CD4-positive, alpha-beta T cell (primary cell): ENCODE measurements around the gene NFILZ. TPM values are rescaled to one million over a fixed set of nuclear protein-coding genes. Genes with fewer than 3 reads are reported as not detected.

Experiments
- ATAC-seq: fragments of 200-7000 bp; cut with Tn5 transposase; one replicate; pipeline ENCODE4 v1.10.0; 2022; ENCODE audit warnings: mild to moderate bottlenecking; ENCODE audit not compliant: poor library complexity
- CTCF ChIA-PET: fragments of 350-600 bp; sonication (Branson Sonifier 250); formaldehyde crosslinking; loops from one replicate; lab custom pipeline; 2021; ENCODE audit warnings: antibody characterized with exemption, inconsistent platforms; lab: Charles Lee
- POLR2A ChIA-PET: fragments of 350-600 bp; sonication (Branson Sonifier 250); formaldehyde crosslinking; loops from one replicate; lab custom pipeline; 2021; ENCODE audit warnings: antibody characterized with exemption, inconsistent platforms; lab: Charles Lee
- DNase-seq, 14 experiments: peaks; one replicate each; pipeline ENCODE4 v3.0.0-alpha.2; 2013 to 2020; ENCODE audit warnings: mixed read lengths in 2 of 14
- H3K27ac ChIP-seq, 2 donors: one replicate each; pipeline versions ENCODE4 v1.5.1 to v1.7.0; 2013; ENCODE audit warnings: low read length in 2 of 2, low read depth in 1 of 2, mild to moderate bottlenecking in 1 of 2
- H3K27me3 ChIP-seq, 2 experiments: 1 replicate in 1 of 2; 2 replicates in 1 of 2; pipeline versions ENCODE4 v1.6.1 to v1.7.0; 2013; ENCODE audit warnings: low read length in 2 of 2, control low read depth in 1 of 2, mild to moderate bottlenecking in 1 of 2, moderate library complexity in 1 of 2; ENCODE audit not compliant: insufficient read depth in 2 of 2, control insufficient read depth in 1 of 2
- H3K36me3 ChIP-seq: one replicate; pipeline ENCODE4 v1.6.1; 2013; ENCODE audit warnings: low read length, control low read depth; ENCODE audit not compliant: insufficient read depth
- H3K4me1 ChIP-seq: one replicate; pipeline ENCODE4 v1.6.1; 2013; ENCODE audit warnings: low read length, control low read depth; ENCODE audit not compliant: insufficient read depth
- H3K4me3 ChIP-seq: one replicate; pipeline ENCODE4 v1.5.1; 2013; ENCODE audit warnings: mild to moderate bottlenecking, low read length, moderate library complexity
- H3K9me3 ChIP-seq, 2 experiments: 1 replicate in 1 of 2; 2 replicates in 1 of 2; pipeline versions ENCODE4 v1.6.1 to v1.7.0; 2013; ENCODE audit warnings: low read length in 2 of 2, mild to moderate bottlenecking in 2 of 2, control low read depth in 1 of 2, moderate library complexity in 1 of 2; ENCODE audit not compliant: control insufficient read depth in 1 of 2, insufficient read depth in 1 of 2
- H3K27ac Mint-ChIP-seq: one replicate; pipeline ENCODE4 v1.8.0; 2020; ENCODE audit warnings: mixed read lengths
- H3K27me3 Mint-ChIP-seq: one replicate; pipeline ENCODE4 v1.8.0; 2021; ENCODE audit warnings: mixed read lengths
- H3K36me3 Mint-ChIP-seq: one replicate; pipeline ENCODE4 v1.8.0; 2021; ENCODE audit warnings: low read depth, mixed read lengths
- H3K4me1 Mint-ChIP-seq: one replicate; pipeline ENCODE4 v1.8.0; 2021; ENCODE audit warnings: low read depth, mixed read lengths
- H3K4me3 Mint-ChIP-seq: one replicate; pipeline ENCODE4 v1.8.0; 2020; ENCODE audit warnings: mild to moderate bottlenecking, mixed read lengths
- H3K9me3 Mint-ChIP-seq: one replicate; pipeline ENCODE4 v1.8.0; 2020; ENCODE audit warnings: mixed read lengths
- CTCF ChIP-seq: fragments of 200-600 bp; IDR thresholded peaks from one replicate; pipeline ENCODE4 v1.8.0; 2022; ENCODE audit warnings: antibody characterized with exemption, mild to moderate bottlenecking
- intact Hi-C, 2 experiments: fragments of 100-400 bp; cut with DNase I in 1 of 2; cut with micrococcal nuclease in 1 of 2; formaldehyde crosslinking; loops; one replicate each; pipeline versions ENCODE4 v1.15.1 to v1.9.0; 2023 to 2025; cut with DNase I, micrococcal nuclease
- total RNA-seq, 174 experiments: library from RNA in 2 of 174; stranded (reverse) in 2 of 174; gene quantifications; one replicate each; pipeline ENCODE4 v1.2.3 and lab custom pipeline; 2021 to 2026

Gene NFILZ
- total RNA-seq, 2 experiments from 2014 or later: not detected

- H3K27ac ChIP-seq: no peak overlapping the region
- TF ChIP-seq CTCF: no peak
- H3K9me3 Mint-ChIP-seq: peaks cover 2% of the 10 kb centered on the region
- H3K4me3 ChIP-seq: peak overlapping the region; percentile 58
- H3K4me3 Mint-ChIP-seq: peak overlapping the region; percentile 83
- ATAC-seq (peak; percentile 87), DNase-seq (peak; percentile 91 to 99 (median 95))
- no peaks in the 10 kb centered on the region for H3K27me3 ChIP-seq
- H3K4me1 ChIP-seq: peaks cover 20% of the 10 kb centered on the region
- CTCF ChIA-PET: interaction anchor here (1.0 to 2.9 kb wide), 3 partner anchors 12 to 105 kb away, joined by 3 to 20 read pairs (median 7); partner anchors contain the start of gene MYO1F
- peaks cover 44% of the 10 kb centered on the region for H3K36me3 Mint-ChIP-seq
- H3K4me1 Mint-ChIP-seq: peaks cover 20% of the 10 kb centered on the region
- peak overlapping the region; percentile 63 for H3K27ac Mint-ChIP-seq
- H3K9me3 ChIP-seq: peaks cover 7 to 9% of the 10 kb centered on the region in 2 experiments
- POLR2A ChIA-PET: interaction anchor here (1.0 to 1.9 kb wide), 3 partner anchors 19 to 105 kb away, joined by 4 to 8 read pairs (median 5); partner anchors contain the start of gene ZNF414
- intact Hi-C loops: loop anchor here in 1 of 2 experiments (2.0 to 5.0 kb wide), 2 partner anchors 20 to 670 kb away; partner anchors contain the start of gene SNAPC2
- no peaks in the 10 kb centered on the region for H3K36me3 ChIP-seq
- H3K27me3 Mint-ChIP-seq: no peaks in the 10 kb centered on the region
Measured at GRCh38 chr19:8592231-8593009, 38.0 kb upstream of the NFILZ start.

- ChIA-PET POLR2A (interaction anchor here (1.6 to 1.9 kb wide), 2 partner anchors 18 to 80 kb away, joined by 5 to 8 read pairs; partner anchors contain the start of gene ZNF414), CTCF (interaction anchor here (2.2 to 2.9 kb wide), 2 partner anchors 13 to 16 kb away, joined by 7 to 20 read pairs; partner anchors contain the start of gene MYO1F)
- Mint-ChIP-seq H3K4me3 (peak overlapping the region; percentile 52), H3K27me3 (no peaks in the 10 kb centered on the region), H3K9me3 (peaks cover 2% of the 10 kb centered on the region), H3K36me3 (peaks cover 48% of the 10 kb centered on the region), H3K27ac (no peak overlapping the region), H3K4me1 (peaks cover 20% of the 10 kb centered on the region)
- DNase-seq: no peak
- Histone ChIP-seq H3K4me1 (peaks cover 20% of the 10 kb centered on the region), H3K36me3 (peaks cover 3% of the 10 kb centered on the region), H3K27me3 (no peaks in the 10 kb centered on the region), H3K27ac (no peak overlapping the region), H3K9me3 (peaks cover 7 to 9% of the 10 kb centered on the region in 2 experiments), H3K4me3 (no peak overlapping the region)
- no peak for TF ChIP-seq CTCF
- ATAC-seq: no peak
- intact Hi-C loops: loop anchor here in 1 of 2 experiments (2.0 to 5.0 kb wide), 2 partner anchors 19 to 672 kb away; partner anchors contain the start of gene SNAPC2
Measured at GRCh38 chr19:8593931-8594330, 36.5 kb upstream of the NFILZ start.

GRCh38 chr19:8595651-8596050 is 34.8 kb upstream of the NFILZ start:
- peaks cover 20% of the 10 kb centered on the region for H3K4me1 ChIP-seq
- no peak overlapping the region for H3K27ac ChIP-seq
- no peak for DNase-seq
- Mint-ChIP-seq H3K9me3 (peaks cover 2% of the 10 kb centered on the region), H3K4me1 (peaks cover 20% of the 10 kb centered on the region), H3K36me3 (peaks cover 61% of the 10 kb centered on the region), H3K27me3 (no peaks in the 10 kb centered on the region), H3K27ac (no peak overlapping the region), H3K4me3 (no peak overlapping the region)
- H3K4me3 ChIP-seq: no peak overlapping the region
- peaks cover 7 to 9% of the 10 kb centered on the region in 2 experiments for H3K9me3 ChIP-seq
- ChIA-PET CTCF (interaction anchor here (1.6 kb wide), 1 partner anchor 15 kb away, joined by 5 read pairs; no protein-coding TSS in a partner anchor), POLR2A (no interaction called here)
- no peak for ATAC-seq
- TF ChIP-seq CTCF: no peak
- H3K27me3 ChIP-seq: no peaks in the 10 kb centered on the region
- H3K36me3 ChIP-seq: peaks cover 3% of the 10 kb centered on the region
- intact Hi-C loops: no loop called here
